Vein endothelial cell (primary cell): Measurements from ENCODE around the gene RNF183. TPM values are rescaled to one million over a fixed set of nuclear protein-coding genes. Genes with fewer than 3 reads are reported as not detected.

Source experiments
- total RNA-seq: library from RNA; depleted of rRNA; stranded (reverse); fragments of >200 nt; gene quantifications from 2 replicates; pipeline ENCODE4 v1.2.3, GENCODE V29; 2012

The RNF183 gene
- not detected in 2 replicates for total RNA-seq

GRCh38 chr9:113302792-113303418 lies at the start of gene RNF183:
RNF183 (minus strand) TSS chr9:113303376; CDS start chr9:113298184, 5,192 bp downstream.

GRCh38 chr9:113349445-113350094 lies 46.4 kb upstream of the RNF183 start, which contains the start of gene BSPRY:
BSPRY (plus strand) TSS chr9:113349541; CDS start chr9:113349580, 39 bp downstream.

GRCh38 chr9:113340011-113340699 lies 37.0 kb upstream of the RNF183 start, which contains the start of gene WDR31:
WDR31 (minus strand) TSS chr9:113340275; CDS start chr9:113332022, 8,253 bp downstream.

GRCh38 chr9:113275157-113276131 lies 27.7 kb downstream of the RNF183 start, which contains the start of the genes CDC26 and PRPF4:
CDC26 (minus strand) TSS chr9:113275572; CDS start chr9:113272507, 3,065 bp downstream.
PRPF4 (plus strand) TSS chr9:113275658; CDS start chr9:113275744, 86 bp downstream.

Other genes starting within 250 kb of the RNF183 start
- 1.1 and 1.3 TPM in 2 replicates for gene ZFP37, start 246.7 kb downstream of the RNF183 start, total RNA-seq
- gene SLC31A2, start 152.4 kb downstream of the RNF183 start, total RNA-seq = 5.6 and 6.6 TPM in 2 replicates
- 24.2 and 28.8 TPM in 2 replicates for gene FKBP15, start 82.1 kb downstream of the RNF183 start, total RNA-seq
- 18.0 TPM in 2 replicates for gene SLC31A1, start 81.8 kb downstream of the RNF183 start, total RNA-seq
- gene CDC26, start 27.8 kb downstream of the RNF183 start, total RNA-seq = 32.9 and 34.3 TPM in 2 replicates
- 23.2 and 28.2 TPM in 2 replicates for gene PRPF4, start 27.7 kb downstream of the RNF183 start, total RNA-seq
- gene WDR31, start 36.9 kb upstream of the RNF183 start, total RNA-seq = 0.29 and 0.33 TPM in 2 replicates
- not detected in 2 replicates for gene BSPRY, start 46.2 kb upstream of the RNF183 start, total RNA-seq
- gene HDHD3, start 73.6 kb upstream of the RNF183 start, total RNA-seq = 7.5 and 9.2 TPM in 2 replicates
- gene ALAD, start 97.9 kb upstream of the RNF183 start, total RNA-seq = 13.4 and 14.3 TPM in 2 replicates
- gene POLE3, start 107.3 kb upstream of the RNF183 start, total RNA-seq = 52.3 and 63.3 TPM in 2 replicates
- gene C9orf43, start 107.4 kb upstream of the RNF183 start, total RNA-seq = 1.2 and 1.3 TPM in 2 replicates
- 360 and 441 TPM in 2 replicates for gene RGS3, start 160.4 kb upstream of the RNF183 start, total RNA-seq